Epithelial cell of proximal tubule (primary cell): ENCODE results near the gene CST4. TPM values are rescaled to one million over a fixed set of nuclear protein-coding genes. Genes with fewer than 3 reads are reported as not detected.

Experiments used
- DNase-seq: peaks from one replicate; pipeline ENCODE4 v3.0.0-alpha.2; 2011; ENCODE audit warnings: low read depth
- H3K4me3 ChIP-seq: 2 replicates; pipeline ENCODE4 v1.5.1; 2011; ENCODE audit warnings: low read depth, mild to moderate bottlenecking, low read length
- CTCF ChIP-seq: conservative IDR thresholded peaks from 2 replicates; pipeline ENCODE4 v1.5.1; 2012; ENCODE audit warnings: low read depth, mild to moderate bottlenecking, low read length
- total RNA-seq: library from RNA; depleted of rRNA; stranded (reverse); fragments of >200 nt; gene quantifications from 2 replicates; pipeline ENCODE4 v1.2.3, GENCODE V29; 2015

The CST4 gene
- total RNA-seq, 1 donor from 2014 or later, result not detected

DNA sequence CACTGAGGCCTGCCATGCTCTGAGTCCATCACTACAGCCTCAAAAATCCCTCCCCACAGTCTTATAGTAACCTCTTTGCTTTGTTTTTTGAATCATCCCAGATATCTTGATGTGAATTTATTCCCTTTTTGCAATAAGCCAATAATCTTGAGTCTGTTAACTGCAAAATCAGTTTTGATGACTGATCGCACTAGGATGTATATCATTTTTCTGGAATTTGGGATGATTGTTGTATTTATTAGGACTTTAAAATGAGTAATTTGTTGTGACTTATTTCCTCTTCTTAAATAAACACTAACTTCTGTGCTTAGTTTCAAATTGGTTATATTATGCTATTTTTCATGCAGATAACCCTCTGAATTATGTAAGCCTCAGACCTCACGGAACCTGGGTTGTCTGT, 5.6 kb downstream of the CST4 start:
- DNase-seq, result no peak
- TF ChIP-seq CTCF, result no peak
- H3K4me3 ChIP-seq, result no peak overlapping the region

GRCh38 chr20:23680146-23680545, 8.7 kb downstream of the CST4 start:
- DNase-seq, result no peak
- no peak for TF ChIP-seq CTCF
- no peak overlapping the region for H3K4me3 ChIP-seq

DNA sequence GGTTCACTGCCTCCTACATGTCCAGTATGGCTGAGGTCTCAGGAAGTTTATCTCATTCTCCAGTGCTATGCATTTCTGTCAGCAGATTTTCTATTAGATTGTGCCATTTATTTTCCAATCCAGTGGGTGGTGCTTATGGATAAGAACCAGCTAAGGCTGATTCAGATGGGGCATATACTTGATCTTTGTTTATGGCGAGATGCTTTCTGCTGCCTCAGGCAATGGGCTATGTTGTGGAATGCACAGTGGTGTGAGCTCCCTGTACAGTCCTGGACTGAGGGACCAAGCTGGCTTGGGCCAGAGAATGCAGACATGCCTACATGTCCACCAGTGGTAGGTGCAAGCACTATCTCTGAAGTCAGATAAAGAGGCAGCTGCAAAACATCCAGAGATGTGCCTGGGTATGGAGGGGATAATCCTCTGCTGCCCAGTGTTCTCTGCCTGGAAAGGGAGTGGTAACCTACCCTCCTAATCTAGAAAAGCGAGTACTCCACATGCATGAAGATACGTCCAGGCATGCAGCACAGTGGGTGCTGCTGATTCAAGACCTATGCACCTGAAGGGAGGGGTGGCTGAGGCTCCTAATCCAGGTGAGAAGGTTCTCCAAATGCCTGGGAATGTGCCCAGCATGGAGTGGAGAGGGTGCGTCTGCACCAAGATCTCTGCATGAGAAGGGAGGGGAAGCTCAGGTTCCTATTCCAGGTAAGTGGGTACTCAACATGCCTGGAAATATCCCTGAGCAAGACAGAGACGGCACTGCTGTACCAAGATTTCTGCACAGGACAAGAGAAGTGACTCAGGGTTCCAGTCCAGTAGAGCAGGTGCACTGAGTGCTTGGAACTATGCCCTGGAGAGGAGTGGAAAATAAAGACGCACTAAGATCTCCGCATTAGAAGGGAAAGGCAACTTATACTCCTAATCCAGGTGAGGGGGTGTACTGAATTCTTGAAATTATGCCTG, 9.4 kb downstream of the CST4 start:
- H3K4me3 ChIP-seq, result no peak overlapping the region
- no peak for TF ChIP-seq CTCF
- DNase-seq, result no peak

GRCh38 chr20:23673209-23673608, 15.6 kb downstream of the CST4 start:
- TF ChIP-seq CTCF, result no peak
- no peak for DNase-seq
- no peak overlapping the region for H3K4me3 ChIP-seq

DNA sequence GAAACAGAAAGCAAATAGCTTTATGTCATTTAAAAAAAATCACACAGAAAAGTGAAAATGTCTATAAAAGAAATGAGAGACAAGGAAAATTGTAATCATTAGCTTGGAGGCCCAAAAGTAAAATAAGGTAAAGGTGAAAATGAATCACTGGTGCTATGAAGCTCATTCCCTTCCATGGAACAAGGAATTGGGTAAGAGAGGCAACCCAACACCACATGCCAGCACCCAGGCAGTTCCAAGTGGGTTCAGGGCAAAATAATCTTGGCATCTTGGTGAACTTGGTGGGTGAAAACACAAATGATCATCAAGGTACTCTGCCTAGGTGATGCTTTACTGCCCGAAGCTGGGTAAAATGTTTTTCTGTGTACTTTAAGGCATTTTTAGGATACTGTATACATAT, 16.7 kb downstream of the CST4 start:
- no peak for DNase-seq
- TF ChIP-seq CTCF, result no peak
- H3K4me3 ChIP-seq, result no peak overlapping the region

- TF ChIP-seq CTCF, result no peak
- H3K4me3 ChIP-seq, result no peak overlapping the region
- no peak for DNase-seq
Measured at GRCh38 chr20:23671479-23671878, 17.4 kb downstream of the CST4 start.

DNA sequence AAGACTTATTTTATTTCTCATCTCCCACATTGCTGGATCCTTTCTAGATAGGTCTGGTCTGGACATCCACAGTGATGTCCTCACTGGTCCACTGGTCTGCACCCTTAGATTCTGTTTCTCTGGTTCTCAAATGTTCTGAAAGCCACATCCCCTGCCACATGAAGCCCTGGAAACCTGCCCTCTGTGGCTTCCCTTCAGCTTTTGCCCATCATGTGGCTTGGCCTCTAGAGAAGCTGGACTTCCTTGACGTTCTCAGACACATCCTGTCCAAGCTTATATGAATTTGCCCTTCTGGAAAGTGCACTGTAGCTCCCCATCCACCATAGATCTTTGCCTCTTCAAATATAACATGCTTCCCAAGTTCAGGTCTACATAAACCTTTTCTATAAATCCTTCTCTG, 18.5 kb downstream of the CST4 start:
- TF ChIP-seq CTCF, result no peak
- no peak for DNase-seq
- no peak overlapping the region for H3K4me3 ChIP-seq
